Right hindlimb (tissue), 1 donor: ENCODE measurements around the gene MINPP1.

Experiments used
- DNase-seq: peaks from one replicate; pipeline ENCODE4 v3.0.0-alpha.2; 2018

Gene MINPP1

GRCh38 chr10:87524296-87524695 lies 19.6 kb downstream of the MINPP1 start:
- no peak for DNase-seq

GRCh38 chr10:87531908-87532622 lies 27.4 kb downstream of the MINPP1 start:
- no peak for DNase-seq

- no peak for DNase-seq
These were observed 28.0 kb downstream of the MINPP1 start for GRCh38 chr10:87532696-87533095.

- no peak for DNase-seq
These were observed 29.6 kb downstream of the MINPP1 start for GRCh38 chr10:87534173-87534858.

- no peak for DNase-seq
These were observed 33.7 kb downstream of the MINPP1 start for GRCh38 chr10:87538092-87539015.

- DNase-seq, result no peak
These were observed 36.4 kb downstream of the MINPP1 start for GRCh38 chr10:87541114-87541513.

- no peak for DNase-seq
These were observed 40.0 kb downstream of the MINPP1 start for GRCh38 chr10:87544721-87545120.

- DNase-seq, result no peak
These were observed 41.1 kb downstream of the MINPP1 start for GRCh38 chr10:87545783-87546182.

GRCh38 chr10:87546210-87546609 lies 41.5 kb downstream of the MINPP1 start:
- no peak for DNase-seq

- no peak for DNase-seq
These were observed 42.3 kb downstream of the MINPP1 start for GRCh38 chr10:87546971-87547413.

GRCh38 chr10:87547734-87548311 lies 43.1 kb downstream of the MINPP1 start:
- DNase-seq, result no peak

- DNase-seq, result no peak
These were observed 46.0 kb downstream of the MINPP1 start for GRCh38 chr10:87550741-87551140.

GRCh38 chr10:87551326-87551725 lies 46.6 kb downstream of the MINPP1 start:
- DNase-seq, result no peak

GRCh38 chr10:87552248-87552929 lies 47.7 kb downstream of the MINPP1 start:
- DNase-seq, result no peak

- no peak for DNase-seq
These were observed 52.7 kb downstream of the MINPP1 start for GRCh38 chr10:87557409-87557808.

- DNase-seq, result no peak
These were observed 53.6 kb downstream of the MINPP1 start for GRCh38 chr10:87558333-87558732.

GRCh38 chr10:87559392-87559791 lies 54.7 kb downstream of the MINPP1 start:
- no peak for DNase-seq

GRCh38 chr10:87560495-87561129 lies 55.9 kb downstream of the MINPP1 start:
- no peak for DNase-seq

GRCh38 chr10:87562750-87563149 lies 58.1 kb downstream of the MINPP1 start:
- no peak for DNase-seq

GRCh38 chr10:87565010-87565409 lies 60.3 kb downstream of the MINPP1 start:
- no peak for DNase-seq

- DNase-seq, result no peak
These were observed 71.2 kb downstream of the MINPP1 start for GRCh38 chr10:87575851-87576250.
